Stimulated activated CD8-positive, alpha-beta memory T cell treated with anti-CD3 and anti-CD28 coated beads, Interleukin-15, amount 100 ng/mL, for 24 hours (primary cell): Measurements from ENCODE around the gene BIRC6.
"Not testable (repeated sequence)": the region's sequence is repeated elsewhere in the genome, so short reads cannot be mapped to it uniquely, and the experiment has no call there.

ENCODE experiments used
- DNase-seq: peaks from one replicate; pipeline ENCODE4 v3.0.0-alpha.2; 2020; ENCODE audit warnings: low read depth

Gene BIRC6

GRCh38 chr2:32446369-32446768, 89.5 kb downstream of the BIRC6 start:
- DNase-seq = no peak

GRCh38 chr2:32450851-32451250, 94.0 kb downstream of the BIRC6 start:
- DNase-seq = no peak

GRCh38 chr2:32452338-32453064, 95.7 kb downstream of the BIRC6 start:
- no peak for DNase-seq

GRCh38 chr2:32453242-32454062, 96.6 kb downstream of the BIRC6 start:
- no peak for DNase-seq

- no peak for DNase-seq
Measured at GRCh38 chr2:32455816-32456215, 99.0 kb downstream of the BIRC6 start.

GRCh38 chr2:32456808-32457207, 100.0 kb downstream of the BIRC6 start:
- no peak for DNase-seq

- no peak for DNase-seq
Measured at GRCh38 chr2:32457814-32458213, 101.0 kb downstream of the BIRC6 start.

GRCh38 chr2:32460861-32461260, 104.0 kb downstream of the BIRC6 start:
- DNase-seq = not testable (repeated sequence)

GRCh38 chr2:32463110-32463509, 106.3 kb downstream of the BIRC6 start:
- DNase-seq = no peak

GRCh38 chr2:32464431-32464830, 107.6 kb downstream of the BIRC6 start:
- no peak for DNase-seq

- DNase-seq = no peak
Measured at GRCh38 chr2:32472605-32473004, 115.8 kb downstream of the BIRC6 start.

- DNase-seq = no peak
Measured at GRCh38 chr2:32474381-32474780, 117.6 kb downstream of the BIRC6 start.

GRCh38 chr2:32478889-32479620, 122.2 kb downstream of the BIRC6 start:
- DNase-seq = no peak

- no peak for DNase-seq
Measured at GRCh38 chr2:32479993-32480392, 123.2 kb downstream of the BIRC6 start.

GRCh38 chr2:32482471-32482870, 125.6 kb downstream of the BIRC6 start:
- DNase-seq = no peak

- no peak for DNase-seq
Measured at GRCh38 chr2:32484937-32485336, 128.1 kb downstream of the BIRC6 start.

- DNase-seq = no peak
Measured at GRCh38 chr2:32485399-32485798, 128.6 kb downstream of the BIRC6 start.

- no peak for DNase-seq
Measured at GRCh38 chr2:32489061-32489460, 132.2 kb downstream of the BIRC6 start.

GRCh38 chr2:32491346-32491745, 134.5 kb downstream of the BIRC6 start:
- no peak for DNase-seq

- no peak for DNase-seq
Measured at GRCh38 chr2:32495139-32495538, 138.3 kb downstream of the BIRC6 start.

- no peak for DNase-seq
Measured at GRCh38 chr2:32496662-32497061, 139.8 kb downstream of the BIRC6 start.

- DNase-seq = no peak
Measured at GRCh38 chr2:32498306-32498705, 141.5 kb downstream of the BIRC6 start.

- DNase-seq = no peak
Measured at GRCh38 chr2:32502941-32503340, 146.1 kb downstream of the BIRC6 start.
